HepG2 (cell line): ENCODE results near the gene ACAN. TPM values are rescaled to one million over a fixed set of nuclear protein-coding genes. Genes with fewer than 3 reads are reported as not detected.

ENCODE experiments used
- ATAC-seq: fragments of 200-7000 bp; cut with Tn5 transposase; 3 replicates; pipeline ENCODE4 v1.9.1; 2020; ENCODE audit warnings: mild to moderate bottlenecking, moderate library complexity
- BruUV-seq: library from RNA; stranded (reverse); fragments of 400-500 nt; replicated peaks from 2 replicates; lab custom pipeline; 2021; lab: Mats Ljungman, UMichigan
- CTCF ChIA-PET: fragments of 300-600 bp; formaldehyde crosslinking; extraction: SDS; loops from one replicate; lab custom pipeline; 2021; ENCODE audit warnings: low total read pairs, inconsistent platforms, low intra/inter-chr PET ratio; lab: Yijun Ruan, JAX
- POLR2A ChIA-PET: fragments of 350-600 bp; sonication (Branson Sonifier 250); formaldehyde crosslinking; loops from one replicate; lab custom pipeline; 2020; ENCODE audit warnings: antibody characterized with exemption, inconsistent platforms; lab: Yijun Ruan, JAX
- DNase-seq: peaks from one replicate; pipeline ENCODE4 v3.0.0-alpha.2; 2015; ENCODE audit warnings: low spot score
- FAIRE-seq: peaks from 3 replicates; lab custom pipeline; 2011; peaks lifted over from hg19 to GRCh38; lab: Jason Lieb, UNC
- H2AFZ ChIP-seq: one replicate; pipeline ENCODE4 v1.6.1; 2011; ENCODE audit warnings: low read length, inconsistent platforms
- H3K27ac ChIP-seq: fragments of 300-600 bp; 3 replicates; pipeline ENCODE4 v1.8.0; 2011; ENCODE audit warnings: mixed run types, mild to moderate bottlenecking, mixed read lengths, low read length, inconsistent platforms; ENCODE audit not compliant: insufficient read depth; ENCODE audit errors: extremely low read length
- H3K27me3 ChIP-seq, 2 experiments: fragments of 200-600 bp in 1 of 2; 2 replicates in 1 of 2; 3 replicates in 1 of 2; pipeline versions ENCODE4 v1.6.0 to v1.8.0; 2011; ENCODE audit warnings: low read length in 2 of 2, mild to moderate bottlenecking in 2 of 2, moderate library complexity in 2 of 2, inconsistent platforms in 1 of 2; ENCODE audit not compliant: insufficient read depth in 2 of 2, control insufficient read depth in 1 of 2
- H3K36me3 ChIP-seq, 2 experiments: fragments of 200-600 bp in 1 of 2; replicated peaks in 1 of 2; 2 replicates in 1 of 2; 3 replicates in 1 of 2; pipeline versions ENCODE4 v1.5.1 to v1.8.0; 2011; ENCODE audit warnings: low read length in 2 of 2, inconsistent platforms in 1 of 2; ENCODE audit not compliant: insufficient read depth in 2 of 2, control insufficient read depth in 1 of 2
- H3K4me1 ChIP-seq: 2 replicates; pipeline ENCODE4 v1.5.1; 2012; ENCODE audit warnings: low read length, inconsistent platforms; ENCODE audit not compliant: insufficient read depth
- H3K4me2 ChIP-seq: 2 replicates; pipeline ENCODE4 v1.6.0; 2011; ENCODE audit warnings: low read depth, low read length, inconsistent platforms
- H3K4me3 ChIP-seq, 3 experiments: fragments of 200-600 bp in 1 of 3; sonication (generic), shearing (Covaris generic) in 1 of 3; replicated peaks in 1 of 3; 2 replicates each; pipeline ENCODE4 v1.5.1; 2011 to 2016; ENCODE audit warnings: low read length in 3 of 3, inconsistent platforms in 2 of 3, low read depth in 2 of 3, mild to moderate bottlenecking in 2 of 3, control low read depth in 1 of 3, mixed read lengths in 1 of 3; ENCODE audit not compliant: insufficient read depth in 1 of 3
- H3K79me2 ChIP-seq: one replicate; pipeline ENCODE4 v1.6.1; 2011; ENCODE audit warnings: low read length, inconsistent platforms; ENCODE audit not compliant: insufficient read depth
- H3K9ac ChIP-seq: 2 replicates; pipeline ENCODE4 v1.6.0; 2011; ENCODE audit warnings: mild to moderate bottlenecking, low read depth, low read length, inconsistent platforms; ENCODE audit not compliant: insufficient read depth
- H3K9me3 ChIP-seq: 2 replicates; pipeline ENCODE4 v1.5.1; 2012; ENCODE audit warnings: mild to moderate bottlenecking, low read length
- H4K20me1 ChIP-seq: 2 replicates; pipeline ENCODE4 v1.6.0; 2011; ENCODE audit warnings: inconsistent platforms, mild to moderate bottlenecking, low read length, moderate library complexity; ENCODE audit not compliant: insufficient read depth
- HMG20A ChIP-seq: IDR thresholded peaks from 2 replicates; pipeline ENCODE4 v1.6.1; 2016; ENCODE audit warnings: borderline replicate concordance
- ZBTB40 ChIP-seq, 2 experiments: fragments of 450-650 bp in 1 of 2; sonication (generic) in 1 of 2; formaldehyde crosslinking in 1 of 2; IDR thresholded peaks; 2 replicates each; pipeline versions ENCODE4 v1.6.1 to v1.8.0; 2016 to 2022; ENCODE audit warnings: antibody characterized with exemption in 1 of 2, mild to moderate bottlenecking in 1 of 2, missing genetic modification reagents in 1 of 2
- WGBS: methylation state at CpG from one replicate; pipeline ENCODE4 v1.1.6; 2017; ENCODE audit warnings: low lambda C conversion rate; 5-methylcytosine and 5-hydroxymethylcytosine counted together
- in situ Hi-C: cut with HindIII; loops from 2 replicates; pipeline ENCODE4 v1.10.0; 2017; ENCODE audit warnings: low pct_unique_long_range_greater_than_20kb; ENCODE audit not compliant: extremely low pct_ligation_motif_present
- intact Hi-C: fragments of 100-400 bp; cut with micrococcal nuclease; formaldehyde crosslinking; loops from one replicate; pipeline ENCODE4 v1.10.0; 2022; ENCODE audit not compliant: unreplicated experiment
- polyA plus RNA-seq, 8 experiments: library from polyadenylated mRNA; depleted of rRNA in 3 of 8; stranded (reverse) in 7 of 8; unstranded in 1 of 8; fragments of >200 nt; fragmentation: Illumina TruSeq in 4 of 8; extraction: Trizol in 4 of 8; gene quantifications; 2 replicates each; pipeline versions ENCODE4 v1.2.1 to v1.2.3, GENCODE V29; 2011 to 2016; ENCODE audit warnings: low read depth in 4 of 8, missing spikeins in 1 of 8, mixed read lengths in 1 of 8; ENCODE audit not compliant: insufficient read depth in 1 of 8
- total RNA-seq, 5 experiments: library from RNA; depleted of rRNA; stranded (reverse); fragments of >200 nt; fragmentation: Illumina TruSeq; extraction: Trizol; gene quantifications; 2 replicates each; pipeline ENCODE4 v1.2.3, GENCODE V29; 2016; ENCODE audit warnings: low read depth in 1 of 5

Gene ACAN
- total and polyA plus RNA-seq, 2 of the 13 experiments (the other 11 are each of a cell fraction or from before 2014, with no cell fraction given): not detected

DNA sequence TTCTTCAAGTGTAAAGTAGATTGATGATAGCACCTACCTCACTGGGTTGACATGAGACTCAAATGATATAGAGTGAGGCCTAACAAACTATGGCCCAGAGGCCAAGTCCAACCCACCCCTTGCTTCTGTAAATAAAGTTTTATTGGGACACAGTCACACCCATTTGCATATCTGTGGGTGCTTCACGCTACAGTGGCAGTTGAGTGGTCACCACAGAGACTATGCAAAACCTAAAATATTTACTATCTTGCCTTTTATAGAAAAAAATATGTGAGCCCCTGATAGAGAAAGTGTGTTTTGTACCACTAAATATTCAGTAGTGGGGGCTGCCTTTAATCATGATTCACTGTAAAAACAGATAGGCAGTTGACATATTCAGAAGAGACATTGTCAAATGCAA, 38.0 kb downstream of the ACAN start:
- BruUV-seq: no TSS peak
- Histone ChIP-seq H4K20me1 (no peaks in the 10 kb centered on the region), H3K79me2 (no peaks in the 10 kb centered on the region), H3K4me1 (no peaks in the 10 kb centered on the region), H3K27ac (no peak overlapping the region), H3K27me3 (peaks cover 1 to 13% of the 10 kb centered on the region in 2 experiments; a peak in 3 of 5 replicates), H3K4me2 (no peak overlapping the region)
- in situ Hi-C loops: no loop called here
- 0% methylated on average over 1 of the region's 1 CpG for WGBS
- DNase-seq (no peak), ATAC-seq (no peak)
- POLR2A ChIA-PET: no interaction called here
- no peak for TF ChIP-seq ZBTB40 (IDR thresholded peaks at IDR 0.05)
- peak; percentile 55; the same call in 1 of the 2 replicates for TF ChIP-seq ZBTB40 (CRISPR knock-in tag; IDR thresholded peaks at IDR 0.05)
- TF ChIP-seq HMG20A (CRISPR knock-in tag): no peak
- TF ChIP-seq, all 625 proteins: peak for 1
- CTCF ChIA-PET: no interaction called here
- intact Hi-C loops: no loop called here
- no peak overlapping the region for H3K4me3 ChIP-seq
- H3K36me3 ChIP-seq: no peaks in the 10 kb centered on the region
- no peaks in the 10 kb centered on the region for H3K9me3 ChIP-seq
- H2AFZ ChIP-seq: no peak overlapping the region
- no peak for FAIRE-seq
- no peak overlapping the region for H3K9ac ChIP-seq
